GM18951 (cell line): Measurements from ENCODE around the gene ZNF837.
"Not testable (repeated sequence)": the region's sequence is repeated elsewhere in the genome, so short reads cannot be mapped to it uniquely, and the experiment has no call there.

Experiments
- POLR2A ChIP-seq: IDR thresholded peaks from 4 replicates; pipeline ENCODE4 v1.6.1; 2011; ENCODE audit warnings: mild to moderate bottlenecking; ENCODE audit not compliant: insufficient read length, insufficient read depth; ENCODE audit errors: extremely low read depth
- in situ Hi-C: fragments of 300-500 bp; cut with MboI; formaldehyde crosslinking; loops from one replicate; pipeline ENCODE4 v1.12.0; 2022; ENCODE audit warnings: low sequenced_read_pairs, mixed read lengths, inconsistent platforms; ENCODE audit not compliant: unreplicated experiment

The ZNF837 gene

DNA sequence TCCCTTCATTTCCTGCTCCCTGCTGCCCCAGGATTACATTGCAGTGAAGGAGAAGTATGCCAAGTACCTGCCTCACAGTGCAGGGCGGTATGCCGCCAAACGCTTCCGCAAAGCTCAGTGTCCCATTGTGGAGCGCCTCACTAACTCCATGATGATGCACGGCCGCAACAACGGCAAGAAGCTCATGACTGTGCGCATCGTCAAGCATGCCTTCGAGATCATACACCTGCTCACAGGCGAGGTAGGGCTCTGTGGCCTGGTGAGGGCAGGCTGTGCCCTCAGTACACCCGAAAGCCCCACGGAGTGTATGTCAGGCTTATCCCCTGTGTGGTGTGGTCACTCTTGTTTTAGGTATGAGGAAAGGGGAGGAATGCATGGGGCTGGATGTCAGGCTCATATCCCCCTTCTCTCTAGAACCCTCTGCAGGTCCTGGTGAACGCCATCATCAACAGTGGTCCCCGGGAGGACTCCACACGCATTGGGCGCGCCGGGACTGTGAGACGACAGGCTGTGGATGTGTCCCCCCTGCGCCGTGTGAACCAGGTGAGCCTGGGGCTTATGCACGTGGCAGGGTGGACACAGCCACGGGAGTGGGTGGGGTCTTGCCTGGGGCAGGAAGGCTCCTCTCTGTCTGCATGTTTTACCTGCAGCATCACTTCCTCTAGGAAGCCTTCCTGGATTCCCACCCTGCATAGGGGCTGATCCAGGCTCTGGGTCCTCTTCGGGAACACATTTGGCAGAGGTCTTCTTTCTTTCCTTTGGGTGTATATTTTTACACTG lies 12.3 kb upstream of the ZNF837 start:
- no peak for TF ChIP-seq POLR2A
- in situ Hi-C loops, result no loop called here

DNA sequence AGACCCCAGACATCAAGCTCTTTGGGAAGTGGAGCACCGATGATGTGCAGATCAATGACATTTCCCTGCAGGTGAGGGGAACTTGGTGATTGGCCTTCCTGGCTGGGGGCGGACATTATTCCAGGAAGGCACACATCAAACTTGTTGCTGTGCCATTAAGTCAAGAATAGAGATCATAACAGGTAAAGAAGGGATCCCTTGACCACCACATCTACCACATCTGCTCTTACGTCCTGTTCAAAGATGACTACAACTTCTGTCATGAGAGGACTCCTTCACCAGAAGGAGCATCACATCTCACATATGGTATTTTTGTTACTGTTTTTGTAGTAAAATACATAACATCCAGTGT lies 7.3 kb upstream of the ZNF837 start:
- in situ Hi-C loops, result no loop called here

DNA sequence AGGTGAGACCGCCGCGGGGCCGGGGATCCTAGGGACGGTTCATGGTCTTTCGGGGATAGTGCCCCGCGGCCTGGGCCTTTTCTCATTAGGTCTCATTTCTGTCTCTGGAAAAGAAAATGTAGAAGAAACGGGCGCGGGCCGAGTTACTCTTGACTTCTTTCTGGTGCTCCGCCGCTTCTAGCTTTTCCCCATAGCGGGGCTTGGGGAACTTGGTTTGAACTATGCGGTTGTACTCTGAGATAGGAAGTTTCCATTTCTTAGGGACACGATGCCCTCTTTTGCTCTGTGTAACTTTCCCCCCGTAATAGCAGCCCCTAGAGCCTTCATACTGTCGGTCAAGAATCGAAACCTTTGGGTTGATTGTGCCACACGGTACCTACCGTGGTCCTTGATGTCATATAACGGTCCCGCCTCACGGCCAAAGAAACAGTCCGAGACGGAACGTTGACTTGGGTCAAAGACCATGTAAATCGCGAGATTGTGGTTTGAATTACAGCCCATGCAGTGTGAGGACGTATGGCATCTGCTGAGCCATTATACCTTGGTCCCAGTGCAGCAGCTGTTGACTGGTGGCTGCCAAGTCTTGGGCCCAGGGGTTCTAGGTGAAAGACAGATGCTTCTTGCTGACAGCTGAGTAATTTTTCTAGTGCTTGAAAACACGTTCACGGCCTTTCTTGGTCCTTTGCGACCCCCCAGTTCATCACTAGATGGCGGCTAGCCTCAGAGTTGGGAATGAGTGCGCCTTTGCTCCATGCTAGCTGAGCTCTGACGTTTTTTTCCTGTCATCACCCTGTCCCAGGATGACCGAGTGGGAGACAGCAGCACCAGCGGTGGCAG lies 6.7 kb upstream of the ZNF837 start:
- in situ Hi-C loops, result no loop called here

More for the DNA sequence above, 7.3 kb upstream of the ZNF837 start:
- no peak for TF ChIP-seq POLR2A

DNA sequence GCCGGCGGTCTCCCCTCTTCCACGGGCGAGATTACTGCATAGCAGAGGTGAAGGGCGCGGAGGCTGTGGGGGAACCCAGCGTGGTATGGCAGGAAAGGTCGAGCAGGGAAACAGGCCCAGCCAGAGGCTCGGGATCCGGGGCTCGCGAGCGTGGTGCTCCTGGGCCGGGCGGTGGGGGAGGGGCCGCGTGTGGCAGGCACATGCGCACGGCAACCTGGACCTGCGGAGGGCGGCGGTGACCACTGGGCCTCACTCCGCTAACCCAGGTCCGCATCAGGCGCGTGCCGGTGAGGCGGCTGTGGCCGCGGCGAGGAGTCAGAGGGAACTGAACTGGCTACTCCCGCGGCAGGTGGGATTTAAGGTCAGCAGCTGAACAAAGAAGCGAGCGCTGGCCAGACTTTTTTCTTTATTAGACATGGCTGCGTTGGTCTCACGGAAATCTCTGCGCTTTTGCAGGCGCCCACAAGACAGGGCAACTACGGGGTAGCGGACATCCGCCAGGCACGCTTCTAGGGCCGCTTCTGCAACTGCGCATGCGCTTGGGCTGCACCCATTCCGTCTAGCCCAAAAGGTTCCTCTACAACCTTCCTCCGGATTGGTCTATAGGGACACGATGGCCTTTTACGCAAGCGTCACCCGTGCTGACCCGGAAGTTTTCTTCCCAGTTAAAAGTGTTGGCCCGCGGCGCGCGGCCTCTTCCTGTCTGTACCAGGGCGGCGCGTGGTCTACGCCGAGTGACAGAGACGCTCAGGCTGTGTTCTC lies 5.9 kb upstream of the ZNF837 start, which contains the start of gene RPS5:
Gene RPS5, plus strand, starts transcription at position 694 of the 762 bp plus-strand sequence. CDS start 869 bp downstream, outside the sequence.
- in situ Hi-C loops, result no loop called here
- TF ChIP-seq POLR2A, result peak; percentile 97

More for the DNA sequence above, 6.7 kb upstream of the ZNF837 start:
- TF ChIP-seq POLR2A, result no peak

DNA sequence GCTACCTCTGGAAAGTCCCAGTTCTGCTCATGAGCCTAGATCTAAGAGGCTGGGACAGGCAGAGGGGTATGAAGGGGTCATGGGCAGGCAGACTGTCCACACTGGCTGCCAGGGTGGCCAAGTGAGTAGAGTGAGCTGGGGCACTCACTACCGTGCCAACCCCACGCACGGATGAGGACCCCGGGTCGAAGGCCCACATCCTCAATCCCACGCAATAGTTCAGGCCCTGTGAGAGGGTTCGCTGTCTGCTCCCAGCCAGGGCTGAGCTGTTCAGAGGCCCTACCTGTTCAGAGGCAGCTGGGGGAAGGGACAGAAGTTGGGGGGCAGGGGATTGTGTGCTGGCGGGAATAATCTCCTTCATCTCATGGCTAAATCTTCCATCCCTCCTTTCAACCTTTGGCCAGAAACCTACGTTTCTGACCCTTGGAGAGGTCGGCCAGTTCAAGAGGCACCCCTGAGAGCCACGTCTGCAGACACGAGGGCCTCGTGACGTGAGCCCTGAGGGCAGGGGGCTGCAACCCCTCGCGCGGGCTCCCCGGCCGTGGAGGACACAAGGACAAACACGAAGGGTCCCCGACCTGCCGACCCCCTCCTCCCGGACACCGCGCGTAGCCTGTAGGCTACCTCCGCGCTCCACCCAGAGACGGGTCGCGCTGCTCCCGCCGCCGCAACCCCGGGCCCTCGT lies 5.2 kb upstream of the ZNF837 start:
- TF ChIP-seq POLR2A, result peak; percentile 41
- in situ Hi-C loops, result no loop called here

DNA sequence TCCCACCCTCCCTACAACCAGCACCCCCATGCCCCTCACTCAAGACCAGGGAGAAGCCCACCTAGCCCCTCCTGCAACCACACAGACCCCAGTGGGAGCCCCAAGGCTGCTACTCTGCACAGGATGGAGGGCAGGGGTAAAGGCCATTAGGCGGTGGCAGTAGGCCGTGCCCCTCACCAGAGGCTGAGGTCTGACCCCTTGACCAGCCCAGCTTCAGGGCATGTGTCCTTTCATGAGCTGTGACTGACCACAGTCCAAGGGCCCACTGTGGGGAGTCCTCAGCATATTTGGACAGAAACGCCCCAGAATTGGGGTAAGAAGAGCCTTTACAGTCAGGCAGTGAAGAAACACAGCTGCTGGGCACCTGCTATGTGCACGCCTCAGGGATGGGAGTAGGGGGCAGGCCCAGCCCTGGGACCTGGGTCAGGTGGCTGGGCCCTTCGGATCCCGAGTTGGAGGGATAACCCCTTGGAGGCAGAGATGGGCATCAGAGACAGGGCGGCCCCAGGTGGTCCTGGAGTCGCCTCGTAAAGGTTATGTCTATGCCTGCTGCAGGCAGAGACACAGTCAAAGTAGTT lies 4.6 kb upstream of the ZNF837 start:
- TF ChIP-seq POLR2A, result no peak
- in situ Hi-C loops, result no loop called here

DNA sequence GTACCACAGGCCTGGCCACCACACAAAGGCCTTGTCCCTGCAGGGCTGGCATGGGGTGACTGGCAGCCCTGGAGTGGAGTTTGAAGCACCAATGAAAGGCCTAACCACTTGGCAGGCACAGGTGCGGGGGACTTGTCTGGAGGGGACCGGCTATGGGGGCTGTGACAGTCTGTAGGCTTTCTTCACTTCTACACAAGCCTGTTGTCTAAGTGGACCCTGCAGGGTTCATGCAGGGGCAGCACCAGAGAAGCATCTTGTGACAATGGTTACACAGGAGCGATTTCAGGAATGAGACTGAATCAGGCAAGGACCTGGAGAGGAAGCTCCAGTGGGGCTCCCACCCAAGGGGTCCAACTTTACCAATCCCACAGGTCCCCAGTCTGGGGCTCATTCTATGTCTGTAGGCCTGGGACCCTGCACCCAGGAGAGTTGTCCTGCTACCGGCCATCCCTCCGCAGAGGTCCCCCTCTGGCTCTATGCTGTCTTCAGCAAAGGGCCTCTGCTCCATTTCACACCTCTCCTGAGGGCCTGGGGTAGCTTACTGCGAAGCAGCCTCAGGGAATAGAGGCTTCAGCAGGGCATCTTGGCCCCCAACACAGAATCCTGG lies 2.3 kb upstream of the ZNF837 start:
- in situ Hi-C loops, result no loop called here
- TF ChIP-seq POLR2A, result no peak

DNA sequence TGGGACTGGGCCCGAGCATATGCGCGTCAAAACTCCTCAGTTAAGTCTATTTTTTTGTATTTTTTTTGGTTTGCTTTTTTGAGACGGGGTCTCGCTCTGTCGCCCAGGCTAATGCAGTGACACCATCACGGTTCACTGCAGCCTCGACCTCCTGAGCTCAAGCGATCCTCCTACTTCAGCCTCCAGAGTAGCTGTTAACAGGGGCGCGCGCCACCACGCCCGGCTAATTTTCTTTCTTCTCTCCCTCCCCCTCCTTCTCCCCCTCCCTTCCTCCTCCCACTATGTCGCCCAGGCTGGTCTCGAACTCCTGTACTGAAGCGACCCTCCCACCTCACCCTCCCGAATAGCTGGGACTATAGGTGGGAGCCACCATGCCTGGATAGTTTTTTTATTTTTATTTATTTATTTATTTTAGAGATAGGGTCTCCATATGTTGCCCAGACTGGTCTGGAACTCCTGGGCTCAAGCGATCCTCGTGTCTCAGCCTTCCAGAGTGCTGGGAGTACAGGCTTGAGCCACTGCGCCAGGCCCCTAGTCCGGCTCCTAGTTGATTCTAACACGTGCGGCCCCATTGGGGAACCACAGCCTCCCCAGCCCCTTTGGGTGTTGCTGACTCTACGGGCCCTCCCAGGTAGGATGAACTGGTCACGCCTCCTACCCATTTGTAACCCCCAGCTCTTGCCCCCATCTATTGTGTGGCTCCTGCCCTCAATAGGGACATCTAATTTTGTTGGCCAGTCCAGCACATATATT lies 806 bp upstream of the ZNF837 start:
- in situ Hi-C loops, result no loop called here
- TF ChIP-seq POLR2A, result no peak

DNA sequence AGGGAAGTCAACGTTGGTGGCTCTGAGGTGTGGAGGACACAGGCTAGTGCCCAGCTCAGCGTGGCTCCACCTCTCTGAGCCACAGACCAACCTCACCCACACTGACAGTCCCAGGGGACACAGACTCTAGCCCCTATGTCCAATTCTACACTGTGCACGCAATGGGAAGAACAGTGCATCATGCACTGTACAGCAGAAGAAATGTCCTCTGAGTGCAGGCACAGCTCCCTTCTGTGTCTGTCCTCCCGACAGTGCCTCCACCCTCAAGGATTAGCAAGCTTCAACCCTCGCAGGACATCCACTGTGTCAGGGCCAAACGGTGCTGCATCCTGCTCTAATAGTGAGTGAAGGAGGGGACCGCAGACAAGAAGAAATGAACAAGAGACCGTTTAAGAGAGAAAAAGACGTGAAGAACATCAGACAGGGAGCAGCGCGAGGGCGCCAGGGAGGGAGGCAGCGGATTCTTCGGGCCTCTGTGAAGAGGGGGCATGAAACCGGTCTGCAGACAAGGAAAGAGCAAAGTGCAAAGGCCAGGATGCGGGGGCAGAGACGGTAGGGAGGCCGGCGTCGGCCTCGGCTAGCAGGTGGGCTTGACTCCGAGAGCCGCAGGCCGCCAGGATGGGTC lies 681 bp downstream of the ZNF837 start:
- in situ Hi-C loops, result no loop called here
- TF ChIP-seq POLR2A, result no peak

DNA sequence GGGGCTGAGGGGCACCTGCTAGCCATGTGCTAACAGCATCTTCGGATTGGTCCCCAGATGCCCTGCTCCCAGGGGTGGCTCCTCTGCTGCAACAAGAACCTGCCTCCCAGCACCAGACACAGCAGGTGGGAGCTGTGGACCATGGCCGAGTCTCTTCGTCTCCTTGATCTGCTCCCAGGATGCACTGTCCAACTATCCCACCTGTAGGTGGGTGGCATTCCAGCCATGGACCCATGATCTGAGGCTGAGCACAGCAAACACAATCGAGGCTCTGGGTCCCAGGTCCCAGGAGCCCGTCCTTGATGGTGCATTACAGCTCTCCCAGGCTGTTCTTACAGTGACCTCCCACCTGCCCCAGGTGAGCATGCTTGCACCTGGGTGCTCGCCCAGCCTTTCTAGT lies 1.6 kb downstream of the ZNF837 start:
- TF ChIP-seq POLR2A, result no peak
- in situ Hi-C loops, result no loop called here

DNA sequence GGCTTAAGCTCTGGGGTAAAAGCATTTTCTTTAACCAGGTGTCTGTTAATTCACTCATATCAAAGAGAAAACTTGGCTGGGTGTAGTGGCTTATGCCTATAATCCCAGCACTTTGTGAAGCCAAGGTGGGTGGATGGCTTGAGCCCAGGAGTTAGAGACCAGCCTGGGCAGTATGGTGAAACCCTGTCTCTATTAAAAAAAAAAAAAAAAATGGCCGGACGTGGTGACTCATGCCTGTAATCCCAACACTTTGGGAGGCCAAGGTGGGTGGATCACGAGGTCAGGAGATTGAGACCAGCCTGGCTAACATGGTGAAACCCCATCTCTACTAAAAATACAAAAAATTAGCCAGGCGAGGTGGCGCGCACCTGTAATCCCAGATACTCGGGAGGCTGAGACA lies 4.1 kb downstream of the ZNF837 start:
- in situ Hi-C loops, result not testable (repeated sequence)
